ENCODE data around the gene ERBB2. TPM values are rescaled to one million over a fixed set of nuclear protein-coding genes. Genes with fewer than 3 reads are reported as not detected.

Gene ERBB2
- total RNA-seq, 1 experiment from 2014 or later: 216 TPM

- H3K27me3 ChIP-seq (ENCODE audit: insufficient read depth, low read length): no peaks in the 10 kb centered on the region
- TF ChIP-seq CTCF (conservative IDR thresholded peaks at IDR 0.05): no peak
- no peaks in the 10 kb centered on the region for H3K79me1 ChIP-seq (ENCODE audit: insufficient read depth, low read depth, low read length, poor library complexity, severe bottlenecking)
- no peak overlapping the region for H2AK5ac ChIP-seq (ENCODE audit: insufficient read length, low read length)
- no peak overlapping the region for H3K14ac ChIP-seq (ENCODE audit: insufficient read depth, low read length)
- H3K9me3 ChIP-seq (ENCODE audit: control insufficient read depth, low read depth, low read length): no peaks in the 10 kb centered on the region
- H3K23me2 ChIP-seq (ENCODE audit: insufficient read length, low read depth, low read length, poor library complexity, severe bottlenecking): peaks cover 5% of the 10 kb centered on the region
- peak overlapping the region; percentile 75 for H3K4me2 ChIP-seq (ENCODE audit: insufficient read depth, insufficient read length, low read length)
- H3K4me1 ChIP-seq (ENCODE audit: insufficient read depth, low read length): peaks cover 1% of the 10 kb centered on the region; the same call in 1 of the 2 replicates
- Mint-ChIP-seq H3K36me3 (ENCODE audit: insufficient read depth in 1 of 3, low read depth in 3 of 3) (peaks cover 34 to 52% (median 51%) of the 10 kb centered on the region in 3 experiments), H3K4me3 (peak overlapping the region; percentile 82 to 92), H3K4me1 (peaks cover 15 to 16% of the 10 kb centered on the region in 2 experiments), H3K27me3 (ENCODE audit: low read depth) (no peaks in the 10 kb centered on the region; the same call in 1 of the 2 replicates), H3K27ac (peak overlapping the region; percentile 24 to 94 (median 77); a peak in 4 of 7 replicates), H3K9me3 (no peaks in the 10 kb centered on the region)
- H2BK15ac ChIP-seq (ENCODE audit: low read depth, low read length): no peak overlapping the region
- H4K5ac ChIP-seq (ENCODE audit: insufficient read length, low read depth, low read length): no peak overlapping the region
- no peak overlapping the region for H4K8ac ChIP-seq (replicated peaks; ENCODE audit: insufficient read length, low read depth, low read length)
- H2BK120ac ChIP-seq (ENCODE audit: low read depth, low read length, poor library complexity, severe bottlenecking): no peak overlapping the region
- H3K56ac ChIP-seq (ENCODE audit: insufficient read length, low read depth, low read length): no peak overlapping the region
- H2AFZ ChIP-seq (ENCODE audit: low read length): no peak overlapping the region
- no peak overlapping the region for H3K23ac ChIP-seq (ENCODE audit: insufficient read length, low read depth, low read length)
- H3T11ph ChIP-seq (ENCODE audit: low read length): no peak overlapping the region
- no peak overlapping the region for H2BK12ac ChIP-seq (ENCODE audit: insufficient read length, low read depth, low read length)
- H2BK20ac ChIP-seq (ENCODE audit: low read depth, low read length, poor library complexity, severe bottlenecking): no peak overlapping the region
- H3K4ac ChIP-seq (ENCODE audit: low read depth, low read length): no peak overlapping the region
- no peak overlapping the region for H4K91ac ChIP-seq (ENCODE audit: insufficient read length, low read depth, low read length)
- H2BK5ac ChIP-seq (ENCODE audit: insufficient read length, low read length): no peak overlapping the region
- H3K18ac ChIP-seq (ENCODE audit: insufficient read length, low read depth, low read length): no peak overlapping the region
- no CpG with 5 or more reads among the region's 6 CpGs for WGBS (ENCODE audit: extremely low coverage, insufficient read length, low lambda C conversion rate)
- no peaks in the 10 kb centered on the region for H4K20me1 ChIP-seq (ENCODE audit: control insufficient read depth, insufficient read depth, insufficient read length)
- no peak for DNase-seq
- no peak overlapping the region for H3K9ac ChIP-seq (ENCODE audit: extremely low read depth, insufficient read length, low read length)
- no peaks in the 10 kb centered on the region for H3K79me2 ChIP-seq (ENCODE audit: insufficient read depth, low read length)
- no peak overlapping the region for H3K27ac ChIP-seq (ENCODE audit: insufficient read length, low read depth, low read length)
Measured at GRCh38 chr17:39729280-39729851, 29.5 kb downstream of the ERBB2 start.
